Inflammatory macrophage treated with lipopolysaccharide for 1 hour (primary cell): Measurements from ENCODE around the gene RXRA.

Experiments used
- DNase-seq, 2 donors: peaks; one replicate each; pipeline ENCODE4 v3.0.0-alpha.2; 2020 to 2022

Gene RXRA

GRCh38 chr9:134384811-134385479 is 58.7 kb downstream of the RXRA start:
- DNase-seq: peak in 1 of 2 donors; percentile 52

DNA sequence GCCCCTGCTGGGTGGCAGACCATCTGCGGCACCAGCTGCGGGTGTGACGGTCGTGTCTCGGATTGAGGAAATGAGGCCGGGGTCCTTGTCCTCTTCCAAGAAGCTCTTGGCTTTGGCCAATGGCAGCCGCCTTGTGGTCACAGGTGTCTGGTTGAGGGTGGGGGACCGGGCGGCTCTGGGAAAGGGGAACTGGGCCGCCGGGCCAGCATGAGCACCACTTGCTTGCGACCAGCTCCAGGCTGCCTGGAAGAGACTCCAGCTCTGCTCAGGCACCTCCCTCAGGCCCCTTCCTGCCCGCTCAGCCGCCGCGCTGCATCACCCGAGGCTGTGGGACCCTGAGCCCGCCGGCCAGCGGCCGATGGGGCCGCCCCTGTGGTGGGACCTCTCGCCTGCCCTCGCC is 59.7 kb downstream of the RXRA start:
- DNase-seq: no peak

DNA sequence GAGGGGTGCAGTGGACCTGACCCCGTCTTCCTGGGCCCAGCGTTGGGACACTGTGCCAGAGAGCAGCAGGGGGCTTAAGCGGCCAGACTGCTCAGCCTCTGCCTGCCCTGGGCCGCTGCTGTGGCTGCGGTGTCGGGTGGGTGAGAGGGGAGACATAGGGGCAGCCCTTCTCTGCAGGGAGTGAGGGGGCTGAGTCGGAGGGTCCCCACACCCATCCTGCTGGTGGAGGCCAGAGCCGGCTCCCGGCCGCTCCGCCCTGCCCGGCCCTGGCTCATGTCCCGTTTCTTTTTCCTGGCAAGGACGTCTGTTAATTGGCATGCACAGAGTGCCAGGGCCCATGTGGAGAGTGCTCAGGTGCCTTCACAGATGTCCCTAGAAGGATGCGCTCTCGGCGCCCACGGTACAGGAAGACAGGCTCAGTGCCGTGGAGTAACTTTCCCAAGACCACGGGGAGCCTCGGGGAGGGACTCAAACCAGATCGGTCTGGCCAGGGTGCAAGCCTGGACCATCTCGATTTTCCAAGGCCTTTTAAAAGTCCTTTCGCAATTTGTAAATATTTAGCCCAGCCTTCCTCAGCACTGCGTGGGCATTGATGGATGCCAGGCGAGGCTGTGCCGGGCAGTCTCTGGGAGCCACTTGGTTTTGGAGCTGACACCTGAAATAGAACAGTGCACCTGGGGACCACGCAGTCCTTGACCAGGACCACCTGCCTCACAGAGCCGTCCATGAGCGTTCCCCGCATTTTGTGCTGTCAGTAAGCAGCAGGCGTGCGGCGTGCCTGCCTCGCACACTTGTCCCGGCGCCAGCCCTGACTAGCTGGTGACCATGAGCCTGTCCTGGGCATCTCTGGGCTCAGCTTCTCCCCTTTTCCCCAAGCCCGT is 60.9 kb downstream of the RXRA start:
- DNase-seq: no peak

DNA sequence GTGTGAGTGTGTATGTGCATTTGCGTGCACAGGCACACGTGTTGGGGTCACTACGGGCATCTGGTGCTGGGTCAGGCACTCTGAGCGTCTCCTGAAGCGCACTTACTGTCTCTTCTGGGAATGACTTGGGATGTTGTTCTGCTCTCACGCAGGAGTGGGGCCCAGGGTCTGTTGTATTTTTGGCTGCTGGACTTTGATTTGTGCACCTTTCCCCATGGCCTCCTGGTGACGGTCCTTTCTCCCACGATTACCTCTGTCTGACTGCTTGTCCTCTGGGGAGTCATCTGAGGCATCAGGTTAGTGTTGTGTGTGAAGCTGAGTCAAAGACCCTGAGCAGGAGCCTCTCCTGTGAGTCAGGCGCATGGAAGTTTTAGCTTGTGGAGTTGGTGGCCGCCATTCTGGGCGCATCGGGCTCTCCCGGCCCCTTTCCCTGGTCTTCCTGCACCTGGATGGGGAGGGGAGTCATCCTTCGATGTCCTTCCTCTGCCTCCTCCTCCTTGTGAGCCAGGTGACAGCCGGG is 62.1 kb downstream of the RXRA start:
- DNase-seq: no peak

DNA sequence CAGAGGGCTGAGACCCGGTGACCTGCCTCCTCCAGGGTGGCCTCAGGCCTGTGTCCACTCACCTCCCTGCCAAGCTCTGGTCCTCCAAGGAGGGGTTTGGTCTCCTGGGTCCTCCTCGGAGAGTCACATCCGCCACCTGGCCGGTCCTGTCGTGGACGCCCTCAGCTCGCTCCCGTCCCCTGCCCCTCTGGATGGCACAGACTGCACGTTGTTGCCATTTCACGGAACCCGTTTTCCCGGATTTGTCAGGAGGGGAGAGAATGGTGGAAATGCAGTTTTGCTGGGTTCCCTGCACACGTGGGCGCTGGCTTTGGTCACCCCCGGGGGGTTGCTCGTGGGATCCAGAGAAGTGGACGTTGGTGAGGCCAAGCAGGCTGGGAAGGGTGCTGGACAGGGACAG is 62.7 kb downstream of the RXRA start:
- no peak for DNase-seq

DNA sequence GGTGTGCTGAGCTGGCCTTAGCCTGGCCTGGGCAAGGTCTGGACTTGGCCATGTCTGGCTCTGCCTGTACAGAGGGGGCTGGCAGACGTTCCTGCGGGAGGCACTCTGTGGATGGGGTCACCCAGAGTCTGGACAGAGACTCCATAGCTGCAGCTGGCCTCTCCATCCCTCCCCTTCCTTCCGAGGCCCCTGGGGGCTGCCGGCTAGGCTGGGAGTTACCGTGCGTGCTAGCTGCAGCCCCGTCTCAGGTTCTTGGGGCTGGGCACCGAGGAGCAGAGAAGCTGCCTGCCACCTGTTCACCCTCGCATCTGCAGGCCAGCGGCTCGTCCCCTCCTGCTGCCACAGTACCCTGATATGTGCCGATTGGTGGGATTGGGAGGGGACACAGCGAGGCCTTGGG is 63.4 kb downstream of the RXRA start:
- no peak for DNase-seq

GRCh38 chr9:134390537-134390936 is 64.3 kb downstream of the RXRA start:
- no peak for DNase-seq

DNA sequence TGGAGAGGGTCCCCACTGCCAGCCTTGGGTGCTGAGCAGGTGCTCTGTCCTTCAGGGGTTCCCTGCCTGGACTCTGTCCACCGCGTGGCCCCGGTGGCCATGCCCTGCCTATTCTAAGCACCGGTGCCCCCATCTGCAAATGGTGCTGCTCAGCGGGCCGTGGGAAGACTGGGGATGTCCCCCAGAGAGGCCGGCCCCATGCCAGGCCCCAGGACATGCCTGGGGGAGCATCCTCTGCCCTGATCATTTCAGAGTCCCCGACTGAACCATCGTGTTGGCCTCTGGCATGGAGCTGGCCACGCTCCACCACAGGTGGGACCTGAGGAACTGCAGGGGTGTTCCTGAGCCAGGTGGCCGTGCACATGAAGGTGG is 64.7 kb downstream of the RXRA start:
- no peak for DNase-seq

GRCh38 chr9:134391319-134392231 is 65.3 kb downstream of the RXRA start:
- DNase-seq: peak in 1 of 2 donors; percentile 77

GRCh38 chr9:134392900-134393299 is 66.6 kb downstream of the RXRA start:
- no peak for DNase-seq

GRCh38 chr9:134393582-134394280 is 67.5 kb downstream of the RXRA start:
- DNase-seq: no peak

DNA sequence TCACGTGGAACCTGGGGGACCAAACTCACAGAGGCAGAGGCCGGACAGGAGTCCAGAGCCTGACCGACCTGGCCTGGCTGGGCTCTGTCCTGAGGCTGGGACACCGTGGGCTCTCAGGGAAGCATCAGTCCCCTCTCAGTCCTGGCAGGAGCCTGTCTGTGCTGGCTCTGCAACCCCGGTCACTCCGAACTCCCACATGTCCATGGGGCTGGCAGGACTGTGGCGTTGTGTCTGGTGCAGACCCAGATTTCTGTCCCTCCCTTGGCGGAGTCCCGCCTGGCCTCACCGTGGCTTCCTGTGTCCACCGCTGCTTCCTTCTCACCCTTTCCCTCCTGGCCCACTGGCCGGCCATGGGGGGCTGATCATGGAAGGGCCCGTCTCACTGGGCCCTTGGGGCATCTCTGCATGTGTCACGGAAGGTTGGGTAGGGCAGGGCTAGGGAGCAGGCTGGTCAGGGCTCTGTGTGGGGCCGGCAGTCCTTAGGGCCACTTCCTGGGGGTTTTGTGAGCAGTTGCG is 68.8 kb downstream of the RXRA start:
- DNase-seq: no peak

- no peak for DNase-seq
These were observed 69.5 kb downstream of the RXRA start for GRCh38 chr9:134395737-134396257.

DNA sequence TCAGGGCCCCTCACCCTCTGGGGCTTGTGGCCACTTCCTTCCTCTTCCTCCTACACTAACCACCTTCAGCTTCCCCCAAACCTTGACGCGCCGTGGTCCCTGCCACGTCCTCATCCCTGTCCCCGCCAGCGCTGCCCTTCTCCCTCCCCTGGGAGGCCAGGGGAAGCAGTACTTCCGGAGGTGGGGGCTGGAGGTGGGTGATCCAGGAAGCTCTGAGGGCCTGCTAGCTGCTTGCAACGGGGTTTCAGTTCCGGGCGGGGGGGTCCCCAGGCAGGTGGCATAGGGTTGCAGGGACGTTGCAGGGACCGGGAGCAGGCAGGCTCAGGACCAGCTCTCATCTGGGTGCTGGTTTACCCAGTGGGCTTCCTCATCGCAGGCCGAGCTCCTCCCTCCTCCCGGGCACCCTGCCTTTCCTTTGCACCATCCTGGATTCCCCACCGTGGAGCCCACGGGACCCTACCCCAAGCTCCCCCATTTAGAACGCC is 70.0 kb downstream of the RXRA start:
- peak in 1 of 2 donors; percentile 55 for DNase-seq

DNA sequence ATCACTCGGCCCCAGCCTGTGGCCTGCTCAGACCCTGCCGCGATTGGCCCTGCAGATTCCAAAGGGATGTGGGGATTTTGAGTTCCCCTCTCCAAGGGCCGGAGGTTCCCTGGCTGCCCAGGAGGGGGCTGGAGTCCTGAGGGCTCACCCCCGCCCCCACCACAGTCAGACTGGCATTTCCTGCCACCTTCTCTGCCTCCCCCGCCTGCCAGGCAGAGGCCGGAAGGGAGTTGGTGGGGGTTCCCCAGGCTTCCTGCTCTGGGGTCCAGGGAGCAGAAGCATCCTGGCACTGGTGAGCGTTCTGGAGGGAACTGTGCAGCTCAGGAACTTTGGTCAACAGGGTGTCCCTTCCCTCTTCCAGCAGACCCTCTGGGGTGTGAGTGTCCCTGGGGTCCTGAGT is 70.6 kb downstream of the RXRA start:
- DNase-seq: peak in 1 of 2 donors; percentile 72

GRCh38 chr9:134398756-134399155 is 72.5 kb downstream of the RXRA start:
- no peak for DNase-seq

DNA sequence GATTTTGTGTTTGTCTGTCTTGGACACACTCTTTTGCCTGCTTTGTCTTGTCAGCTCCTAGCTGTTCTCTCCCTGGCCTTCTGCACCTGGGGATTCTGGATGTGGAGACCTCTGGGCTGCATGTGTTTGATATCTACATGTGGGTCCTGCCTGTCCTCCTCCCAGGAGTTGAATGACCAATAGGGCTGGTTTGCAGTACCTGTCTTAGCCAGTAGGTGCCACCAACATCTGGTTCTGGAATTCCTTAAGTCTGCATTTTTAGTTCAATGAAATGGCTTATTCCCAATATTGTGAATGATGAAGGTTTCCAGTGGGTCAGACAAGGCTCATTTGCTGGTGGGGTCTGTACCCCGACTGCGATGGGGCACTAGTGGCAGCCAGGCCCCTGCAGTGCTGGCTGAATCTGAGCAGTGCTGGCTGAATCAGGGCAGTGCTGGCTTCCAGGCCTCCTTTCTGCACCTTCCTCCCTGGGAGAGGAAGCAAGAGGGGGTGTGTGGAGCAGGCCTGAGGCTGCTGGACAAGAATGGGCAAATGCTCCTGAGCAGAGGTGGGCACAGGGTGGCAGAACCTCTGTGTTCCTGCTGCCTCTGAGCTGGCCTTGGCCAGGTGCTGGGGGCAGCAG is 73.3 kb downstream of the RXRA start:
- DNase-seq: peak; percentile 46 to 85

DNA sequence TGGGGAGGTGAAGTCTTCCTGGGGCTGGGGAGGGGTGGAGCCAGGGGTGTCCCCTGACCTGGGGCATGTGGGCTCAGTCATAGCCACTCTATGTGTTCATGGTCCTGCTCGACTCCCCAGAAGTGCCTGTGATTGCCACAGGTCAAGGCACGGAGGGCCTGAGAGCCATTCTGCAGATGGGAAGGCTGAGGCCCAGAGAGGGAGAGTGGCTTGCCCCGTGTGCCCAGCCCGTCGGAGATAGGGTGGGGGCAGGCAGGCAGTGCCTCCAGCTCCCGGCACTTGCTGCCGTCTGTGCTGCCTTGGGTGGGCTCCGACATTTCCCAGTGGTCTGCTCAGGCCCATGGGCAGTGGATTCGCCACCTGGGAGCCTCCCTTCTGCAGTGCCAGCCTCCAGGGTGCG is 74.0 kb downstream of the RXRA start:
- DNase-seq: no peak

DNA sequence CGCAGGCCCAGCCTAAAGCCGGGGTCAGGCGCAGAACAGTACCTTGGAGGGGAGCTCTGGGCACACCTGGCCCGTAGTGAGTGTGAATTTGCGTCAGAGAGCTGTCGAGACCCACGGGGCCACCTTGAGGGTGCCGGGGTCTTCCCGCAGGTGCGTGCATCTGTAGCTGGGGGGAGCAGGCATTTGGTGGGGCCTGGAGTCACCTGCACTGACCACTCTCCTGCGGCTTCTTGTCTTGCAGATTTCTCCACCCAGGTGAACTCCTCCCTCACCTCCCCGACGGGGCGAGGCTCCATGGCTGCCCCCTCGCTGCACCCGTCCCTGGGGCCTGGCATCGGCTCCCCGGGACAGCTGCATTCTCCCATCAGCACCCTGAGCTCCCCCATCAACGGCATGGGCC is 75.1 kb downstream of the RXRA start:
- no peak for DNase-seq

DNA sequence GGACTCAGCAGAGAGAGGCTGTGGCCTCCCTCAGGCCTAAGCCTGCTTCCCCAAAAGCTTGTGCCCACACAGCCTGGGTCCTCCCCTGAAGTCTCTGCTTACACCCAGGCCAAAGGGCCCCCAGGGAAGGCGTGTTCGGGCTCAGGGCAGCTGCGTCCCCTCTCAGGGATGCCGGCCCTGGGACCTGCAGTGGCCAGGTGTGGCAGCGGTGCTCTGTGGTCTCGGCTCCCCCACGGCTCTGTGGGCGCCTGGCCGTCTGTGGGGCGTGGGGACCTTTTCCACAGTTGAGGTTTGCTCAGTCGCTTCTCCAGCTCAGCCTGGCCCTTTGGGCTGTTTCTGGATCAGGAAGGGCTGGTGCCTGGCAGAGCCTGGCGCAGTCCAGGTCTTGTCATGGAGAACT is 75.9 kb downstream of the RXRA start:
- no peak for DNase-seq

DNA sequence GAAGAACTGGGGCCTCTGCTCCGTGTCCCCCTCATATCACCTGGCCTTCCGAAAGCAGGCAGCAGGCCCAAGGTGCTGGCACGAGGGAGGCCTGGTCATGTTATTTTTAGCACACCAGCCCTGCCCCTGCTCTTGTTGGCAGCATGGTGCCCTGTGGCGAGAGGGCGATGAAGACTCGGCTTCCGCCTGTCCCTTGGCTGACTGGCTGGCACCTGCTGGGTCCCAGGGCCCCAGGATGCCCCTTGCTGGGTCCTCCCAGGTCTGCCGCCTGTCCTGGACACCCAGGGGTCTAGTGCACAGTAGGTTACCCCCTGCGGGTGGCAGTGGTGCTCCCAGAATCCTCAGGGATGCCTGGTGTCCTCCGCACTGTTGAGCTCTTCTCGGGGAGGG is 77.0 kb downstream of the RXRA start:
- no peak for DNase-seq
